ENCODE data around the gene EFR3B.

The EFR3B gene

GRCh38 chr2:25079050-25079635, 37.3 kb downstream of the EFR3B start:
- TF ChIP-seq BACH2 (CRISPR knock-in tag; IDR thresholded peaks at IDR 0.05; ENCODE audit: borderline replicate concordance) (no peak), TCF4 (CRISPR knock-in tag; IDR thresholded peaks at IDR 0.05; ENCODE audit: borderline replicate concordance) (no peak), CSRNP3 (CRISPR knock-in tag; IDR thresholded peaks at IDR 0.05) (no peak), PATZ1 (CRISPR knock-in tag; IDR thresholded peaks at IDR 0.05; ENCODE audit: borderline replicate concordance) (no peak), ZNF70 (CRISPR knock-in tag; IDR thresholded peaks at IDR 0.05) (no peak), PPARA (CRISPR knock-in tag; IDR thresholded peaks at IDR 0.05; ENCODE audit: borderline replicate concordance) (no peak), TSHZ2 (CRISPR knock-in tag; IDR thresholded peaks at IDR 0.05) (no peak), GLIS3 (CRISPR knock-in tag; IDR thresholded peaks at IDR 0.05) (no peak), ESRRG (CRISPR knock-in tag; IDR thresholded peaks at IDR 0.05) (no peak)
- ATAC-seq: no peak

DNA sequence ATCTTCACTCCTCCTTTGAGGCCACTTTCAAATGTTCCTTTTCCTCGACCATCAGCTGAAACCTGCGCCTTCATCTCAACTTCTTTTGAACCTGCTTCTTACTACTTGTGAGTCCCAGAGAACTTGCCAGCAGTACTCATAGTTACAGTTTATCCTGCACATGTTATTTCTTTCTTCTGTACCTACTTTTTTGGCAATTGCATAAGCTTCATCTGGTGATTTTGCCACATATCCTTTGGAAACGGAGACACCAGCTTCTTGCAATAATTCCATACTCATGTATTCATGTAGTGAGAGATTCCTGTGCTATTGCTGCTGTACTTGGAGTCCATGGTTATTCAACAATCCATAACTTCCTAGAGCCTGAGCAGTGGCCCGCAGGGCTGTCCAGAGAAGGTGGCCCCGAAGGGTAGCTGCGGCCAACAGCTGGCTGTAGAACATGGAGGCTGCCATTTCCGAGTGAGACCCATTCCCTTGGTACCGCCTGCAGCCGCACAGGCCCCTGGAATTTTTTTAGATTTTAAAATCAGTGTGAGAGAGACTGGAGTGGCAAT, 39.4 kb downstream of the EFR3B start:
- no peak for TF ChIP-seq RARB (CRISPR knock-in tag; IDR thresholded peaks at IDR 0.05)
- no peak for TF ChIP-seq CSRNP3 (CRISPR knock-in tag; IDR thresholded peaks at IDR 0.05)
- no peak for TF ChIP-seq POU6F1 (CRISPR knock-in tag; IDR thresholded peaks at IDR 0.05; ENCODE audit: borderline replicate concordance, low read depth)
- TF ChIP-seq TOX (CRISPR knock-in tag; IDR thresholded peaks at IDR 0.05; ENCODE audit: borderline replicate concordance): no peak
- ATAC-seq: no peak

GRCh38 chr2:25082002-25082622, 40.2 kb downstream of the EFR3B start:
- no peak for ATAC-seq
- no peak for TF ChIP-seq ZFP3 (CRISPR knock-in tag; IDR thresholded peaks at IDR 0.05)
- TF ChIP-seq CSDC2 (CRISPR knock-in tag; IDR thresholded peaks at IDR 0.05): no peak
- TF ChIP-seq ARNTL (CRISPR knock-in tag; IDR thresholded peaks at IDR 0.05; ENCODE audit: borderline replicate concordance, low read depth): no peak
- TF ChIP-seq TOX (CRISPR knock-in tag; IDR thresholded peaks at IDR 0.05; ENCODE audit: borderline replicate concordance): no peak
- TF ChIP-seq CREB5 (CRISPR knock-in tag; IDR thresholded peaks at IDR 0.05; ENCODE audit: low read depth): no peak
- TF ChIP-seq POU6F1 (CRISPR knock-in tag; IDR thresholded peaks at IDR 0.05; ENCODE audit: borderline replicate concordance, low read depth): no peak
- no peak for TF ChIP-seq TCF4 (CRISPR knock-in tag; IDR thresholded peaks at IDR 0.05; ENCODE audit: borderline replicate concordance)
- TF ChIP-seq PATZ1 (CRISPR knock-in tag; IDR thresholded peaks at IDR 0.05; ENCODE audit: borderline replicate concordance): no peak
- no peak for TF ChIP-seq OSR1 (CRISPR knock-in tag; IDR thresholded peaks at IDR 0.05)
- TF ChIP-seq BACH2 (CRISPR knock-in tag; IDR thresholded peaks at IDR 0.05; ENCODE audit: borderline replicate concordance): no peak
- no peak for TF ChIP-seq RARB (CRISPR knock-in tag; IDR thresholded peaks at IDR 0.05)
- no peak for TF ChIP-seq SNAI2 (CRISPR knock-in tag; IDR thresholded peaks at IDR 0.05)
- no peak for TF ChIP-seq CSRNP3 (CRISPR knock-in tag; IDR thresholded peaks at IDR 0.05)
- no peak for TF ChIP-seq ZNF8 (CRISPR knock-in tag; IDR thresholded peaks at IDR 0.05)

Measured in SK-N-SH treated with all-trans-retinoic acid at 6 μM for 48 hours (cell line).